HG03439 (cell line): ENCODE results near the gene ICAM5.
"Not testable (repeated sequence)": the region's sequence is repeated elsewhere in the genome, so short reads cannot be mapped to it uniquely, and the experiment has no call there.

Experiments
- ATAC-seq: cut with Tn5 transposase; IDR thresholded peaks from one replicate; pipeline ENCODE4 v1.9.1; 2021; ENCODE audit warnings: mild to moderate bottlenecking, moderate library complexity; ENCODE audit not compliant: unreplicated experiment

ICAM5 gene

DNA sequence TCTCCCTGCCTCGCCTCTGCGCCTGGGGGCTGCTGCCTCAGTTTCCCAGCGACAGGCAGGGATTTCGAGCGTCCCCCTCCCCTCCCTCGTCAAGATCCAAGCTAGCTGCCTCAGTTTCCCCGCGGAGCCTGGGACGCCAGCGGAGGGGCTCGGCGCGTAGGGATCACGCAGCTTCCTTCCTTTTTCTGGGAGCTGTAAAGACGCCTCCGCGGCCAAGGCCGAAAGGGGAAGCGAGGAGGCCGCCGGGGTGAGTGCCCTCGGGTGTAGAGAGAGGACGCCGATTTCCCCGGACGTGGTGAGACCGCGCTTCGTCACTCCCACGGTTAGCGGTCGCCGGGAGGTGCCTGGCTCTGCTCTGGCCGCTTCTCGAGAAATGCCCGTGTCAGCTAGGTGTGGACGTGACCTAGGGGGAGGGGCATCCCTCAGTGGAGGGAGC is 19.6 kb upstream of the ICAM5 start:
- ATAC-seq: peak; percentile 41

DNA sequence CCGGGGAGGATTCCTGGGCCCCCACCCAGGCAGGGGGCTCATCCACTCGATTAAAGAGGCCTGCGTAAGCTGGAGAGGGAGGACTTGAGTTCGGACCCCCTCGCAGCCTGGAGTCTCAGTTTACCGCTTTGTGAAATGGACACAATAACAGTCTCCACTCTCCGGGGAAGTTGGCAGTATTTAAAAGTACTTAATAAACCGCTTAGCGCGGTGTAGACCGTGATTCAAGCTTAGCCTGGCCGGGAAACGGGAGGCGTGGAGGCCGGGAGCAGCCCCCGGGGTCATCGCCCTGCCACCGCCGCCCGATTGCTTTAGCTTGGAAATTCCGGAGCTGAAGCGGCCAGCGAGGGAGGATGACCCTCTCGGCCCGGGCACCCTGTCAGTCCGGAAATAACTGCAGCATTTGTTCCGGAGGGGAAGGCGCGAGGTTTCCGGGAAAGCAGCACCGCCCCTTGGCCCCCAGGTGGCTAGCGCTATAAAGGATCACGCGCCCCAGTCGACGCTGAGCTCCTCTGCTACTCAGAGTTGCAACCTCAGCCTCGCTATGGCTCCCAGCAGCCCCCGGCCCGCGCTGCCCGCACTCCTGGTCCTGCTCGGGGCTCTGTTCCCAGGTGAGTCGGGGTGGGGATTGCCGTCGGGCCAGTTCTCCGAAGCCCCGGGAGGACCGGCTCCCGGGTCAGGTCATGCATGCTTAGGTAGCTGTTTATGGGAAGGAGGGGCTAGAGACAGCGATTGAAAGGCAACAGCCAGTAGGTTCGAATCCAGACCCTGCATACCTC is 18.9 kb upstream of the ICAM5 start, which contains the start of gene ICAM1:
Gene ICAM1 (plus strand): TSS at position 505 of the 779 bp plus-strand sequence. CDS start 40 bp downstream, at position 545.
- peak; percentile 49 for ATAC-seq

DNA sequence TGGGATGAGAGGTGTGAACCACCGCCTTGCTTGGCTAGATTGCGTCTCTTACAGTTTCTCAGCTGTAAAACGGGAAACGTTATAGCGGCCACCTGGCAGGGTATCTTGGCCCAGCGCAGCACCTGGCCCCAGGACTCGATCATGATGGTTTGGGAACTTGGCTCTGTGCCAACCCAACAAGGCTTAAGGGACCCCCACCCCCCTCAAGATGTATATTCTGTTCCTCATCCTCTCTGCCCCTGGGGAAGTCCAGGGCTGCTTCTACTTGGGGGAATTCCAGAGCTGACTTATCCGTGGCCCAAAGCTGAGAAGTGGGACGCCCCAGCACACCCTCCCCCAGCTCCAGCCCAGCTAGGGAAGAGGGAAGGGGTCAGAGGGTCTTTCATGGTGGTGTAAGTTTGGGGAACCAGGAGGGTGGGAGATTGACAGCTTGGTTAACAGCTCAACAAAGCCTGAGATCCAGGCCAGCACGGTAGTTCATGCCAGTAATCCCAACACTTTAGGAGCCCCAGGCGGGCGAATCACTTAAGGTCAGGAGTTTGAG is 18.1 kb upstream of the ICAM5 start:
- ATAC-seq: no peak

DNA sequence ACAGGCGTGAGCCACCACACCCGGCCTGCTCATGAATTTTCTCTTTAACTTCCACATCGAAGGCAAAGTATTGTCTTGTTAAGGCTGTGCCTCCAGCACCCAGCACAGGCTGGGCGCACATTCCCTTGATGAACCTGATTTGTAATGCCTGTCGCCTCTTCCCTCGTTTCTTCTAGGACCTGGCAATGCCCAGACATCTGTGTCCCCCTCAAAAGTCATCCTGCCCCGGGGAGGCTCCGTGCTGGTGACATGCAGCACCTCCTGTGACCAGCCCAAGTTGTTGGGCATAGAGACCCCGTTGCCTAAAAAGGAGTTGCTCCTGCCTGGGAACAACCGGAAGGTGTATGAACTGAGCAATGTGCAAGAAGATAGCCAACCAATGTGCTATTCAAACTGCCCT is 15.2 kb upstream of the ICAM5 start:
- no peak for ATAC-seq

DNA sequence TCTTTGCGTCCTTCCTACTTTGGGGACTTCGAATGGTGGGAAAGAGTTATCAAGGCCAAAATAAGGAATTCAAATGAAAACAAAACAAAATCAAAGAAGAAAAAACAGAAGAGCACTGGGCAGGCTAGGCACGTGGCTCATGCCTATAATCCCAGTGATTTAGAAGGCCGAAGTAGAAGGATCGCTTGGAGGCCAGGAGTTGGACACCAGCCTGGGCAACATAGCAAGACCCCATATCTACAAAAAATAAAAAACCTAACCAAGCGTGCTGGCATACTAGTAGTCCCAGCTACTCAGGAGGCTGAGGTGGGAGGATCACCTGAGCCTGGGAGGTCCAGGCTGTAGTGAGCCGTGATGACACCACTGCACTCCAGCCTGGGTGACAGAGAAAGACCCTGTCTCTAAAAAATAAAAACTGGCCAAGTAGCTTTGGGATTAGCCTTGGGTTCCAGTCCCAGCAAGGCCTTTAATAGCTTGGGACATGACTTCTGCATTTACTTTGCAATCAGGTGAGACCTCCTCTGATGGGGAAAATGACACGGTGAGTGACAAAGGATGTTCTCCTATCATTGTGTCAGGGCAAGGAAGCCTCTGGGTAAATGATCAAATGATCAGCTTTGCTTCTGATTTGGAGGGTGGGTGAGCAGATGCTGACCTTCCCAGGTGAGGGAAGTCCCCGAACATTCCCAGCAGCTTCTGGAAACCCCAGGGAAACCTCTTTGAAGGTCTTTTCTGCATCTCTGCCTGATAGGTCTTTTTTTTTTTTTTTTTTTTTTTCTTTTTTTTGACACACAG is 11.8 kb upstream of the ICAM5 start:
- ATAC-seq: no peak

DNA sequence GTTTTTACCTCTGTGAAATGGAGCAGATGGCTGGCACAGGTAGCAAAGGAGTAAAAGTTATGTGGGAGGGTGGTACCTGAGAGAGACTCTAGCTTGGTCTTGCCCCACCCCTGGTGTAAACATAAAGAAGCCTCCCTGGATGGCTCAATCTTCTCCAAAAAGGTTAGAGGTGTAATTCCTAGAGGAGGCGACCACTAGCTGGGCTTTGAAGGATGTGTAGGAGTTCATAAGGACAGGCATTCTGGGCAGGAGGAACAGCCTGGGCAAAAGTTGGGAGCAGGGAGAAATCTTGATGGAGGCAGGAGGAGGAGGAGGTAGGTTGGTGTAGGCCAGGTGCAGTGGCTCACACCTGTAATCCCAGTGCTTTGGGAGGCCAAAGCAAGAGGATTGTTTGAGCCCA is 10.8 kb upstream of the ICAM5 start:
- no peak for ATAC-seq

DNA sequence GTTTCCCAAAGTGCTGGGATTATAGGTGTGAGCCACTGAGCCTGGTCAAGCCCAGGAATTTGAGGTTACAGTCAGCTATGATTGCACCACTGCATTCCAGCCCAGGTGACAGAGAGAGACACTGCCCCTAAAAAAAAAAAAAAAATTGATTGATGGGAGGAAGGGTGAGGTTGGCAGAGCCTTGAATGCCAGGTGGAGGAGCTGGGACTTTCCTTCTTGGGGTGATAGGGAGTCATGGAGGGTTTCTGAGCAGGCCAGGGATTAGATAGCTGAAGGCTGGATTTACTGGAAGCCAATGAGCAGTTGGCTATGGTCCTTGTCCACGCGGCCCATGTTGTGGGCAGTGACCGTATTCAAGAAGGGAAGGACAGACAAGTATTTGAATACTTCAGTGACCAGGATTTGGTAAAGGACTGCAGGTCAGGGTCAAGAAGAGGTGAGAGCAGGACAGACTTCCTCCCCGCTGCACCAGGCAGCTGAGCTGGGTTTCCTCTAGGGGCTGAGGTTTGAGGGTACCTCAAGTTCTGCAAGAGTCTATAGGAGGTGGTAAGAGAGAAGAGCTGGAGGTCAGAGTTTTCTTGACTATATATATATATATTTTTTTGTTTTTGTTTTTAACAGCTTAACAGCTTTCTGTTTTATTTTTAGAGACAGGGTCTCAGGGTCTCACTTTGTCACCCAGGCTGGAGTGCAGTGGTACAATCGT is 9.9 kb upstream of the ICAM5 start:
- no peak for ATAC-seq

DNA sequence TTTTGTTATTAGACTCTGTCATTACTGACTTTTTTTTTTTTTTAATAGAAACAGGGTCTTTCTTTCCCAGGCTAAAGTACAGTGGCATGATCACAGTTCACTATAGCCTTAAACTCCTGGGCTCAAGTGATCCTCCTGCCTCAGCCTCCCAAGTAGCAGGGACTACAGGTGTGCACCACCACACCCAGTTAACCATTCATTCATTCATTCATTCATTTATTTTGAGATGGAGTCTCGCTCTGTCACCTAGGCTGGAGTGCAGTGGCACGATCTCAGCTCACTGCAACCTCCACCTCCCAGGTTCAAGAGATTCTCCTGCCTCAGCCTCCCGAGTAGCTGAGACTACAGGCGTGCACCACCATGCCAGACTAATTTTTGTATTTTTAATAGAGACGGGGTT is 7.7 kb upstream of the ICAM5 start:
- not testable (repeated sequence) for ATAC-seq

DNA sequence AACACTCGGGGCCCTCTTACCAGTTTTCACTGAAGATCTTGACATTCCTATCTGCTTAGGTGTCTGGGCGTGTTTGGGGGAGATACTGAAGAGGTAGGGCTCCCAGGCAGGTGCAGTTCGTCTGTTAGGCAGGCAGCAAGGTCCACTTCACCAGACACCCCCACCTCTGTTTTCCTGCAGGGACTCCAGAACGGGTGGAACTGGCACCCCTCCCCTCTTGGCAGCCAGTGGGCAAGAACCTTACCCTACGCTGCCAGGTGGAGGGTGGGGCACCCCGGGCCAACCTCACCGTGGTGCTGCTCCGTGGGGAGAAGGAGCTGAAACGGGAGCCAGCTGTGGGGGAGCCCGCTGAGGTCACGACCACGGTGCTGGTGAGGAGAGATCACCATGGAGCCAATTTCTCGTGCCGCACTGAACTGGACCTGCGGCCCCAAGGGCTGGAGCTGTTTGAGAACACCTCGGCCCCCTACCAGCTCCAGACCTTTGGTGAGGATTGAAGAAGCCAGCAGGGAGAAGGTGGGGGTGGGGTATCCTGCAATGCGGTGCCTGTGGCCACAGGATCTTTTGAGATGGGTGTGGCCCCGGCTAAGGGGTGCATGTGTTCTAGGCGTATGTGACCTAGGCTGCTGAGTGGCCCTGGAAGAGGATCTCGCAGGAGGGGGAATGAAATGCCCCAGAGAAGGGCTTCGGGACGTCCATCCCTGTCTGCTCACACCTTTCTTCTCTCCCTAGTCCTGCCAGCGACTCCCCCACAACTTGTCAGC is 6.3 kb upstream of the ICAM5 start:
- no peak for ATAC-seq

DNA sequence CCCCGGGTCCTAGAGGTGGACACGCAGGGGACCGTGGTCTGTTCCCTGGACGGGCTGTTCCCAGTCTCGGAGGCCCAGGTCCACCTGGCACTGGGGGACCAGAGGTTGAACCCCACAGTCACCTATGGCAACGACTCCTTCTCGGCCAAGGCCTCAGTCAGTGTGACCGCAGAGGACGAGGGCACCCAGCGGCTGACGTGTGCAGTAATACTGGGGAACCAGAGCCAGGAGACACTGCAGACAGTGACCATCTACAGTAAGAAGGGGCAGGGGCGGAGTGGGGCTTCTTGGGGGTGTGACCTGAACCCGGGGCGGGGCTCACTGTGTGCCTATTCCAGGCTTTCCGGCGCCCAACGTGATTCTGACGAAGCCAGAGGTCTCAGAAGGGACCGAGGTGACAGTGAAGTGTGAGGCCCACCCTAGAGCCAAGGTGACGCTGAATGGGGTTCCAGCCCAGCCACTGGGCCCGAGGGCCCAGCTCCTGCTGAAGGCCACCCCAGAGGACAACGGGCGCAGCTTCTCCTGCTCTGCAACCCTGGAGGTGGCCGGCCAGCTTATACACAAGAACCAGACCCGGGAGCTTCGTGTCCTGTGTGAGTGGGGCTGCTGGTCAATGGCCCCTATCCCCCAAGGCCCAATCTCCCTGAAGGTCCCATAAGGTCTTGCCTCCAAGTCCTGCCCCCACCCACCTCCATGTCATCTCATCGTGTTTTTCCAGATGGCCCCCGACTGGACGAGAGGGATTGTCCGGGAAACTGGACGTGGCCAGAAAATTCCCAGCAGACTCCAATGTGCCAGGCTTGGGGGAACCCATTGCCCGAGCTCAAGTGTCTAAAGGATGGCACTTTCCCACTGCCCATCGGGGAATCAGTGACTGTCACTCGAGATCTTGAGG is 5.4 kb upstream of the ICAM5 start:
- no peak for ATAC-seq

DNA sequence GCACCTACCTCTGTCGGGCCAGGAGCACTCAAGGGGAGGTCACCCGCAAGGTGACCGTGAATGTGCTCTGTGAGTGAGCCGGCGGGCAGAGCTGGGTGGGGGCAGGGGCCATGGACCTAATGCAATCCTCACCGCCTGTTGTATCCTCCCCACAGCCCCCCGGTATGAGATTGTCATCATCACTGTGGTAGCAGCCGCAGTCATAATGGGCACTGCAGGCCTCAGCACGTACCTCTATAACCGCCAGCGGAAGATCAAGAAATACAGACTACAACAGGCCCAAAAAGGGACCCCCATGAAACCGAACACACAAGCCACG is 4.8 kb upstream of the ICAM5 start:
- ATAC-seq: no peak

DNA sequence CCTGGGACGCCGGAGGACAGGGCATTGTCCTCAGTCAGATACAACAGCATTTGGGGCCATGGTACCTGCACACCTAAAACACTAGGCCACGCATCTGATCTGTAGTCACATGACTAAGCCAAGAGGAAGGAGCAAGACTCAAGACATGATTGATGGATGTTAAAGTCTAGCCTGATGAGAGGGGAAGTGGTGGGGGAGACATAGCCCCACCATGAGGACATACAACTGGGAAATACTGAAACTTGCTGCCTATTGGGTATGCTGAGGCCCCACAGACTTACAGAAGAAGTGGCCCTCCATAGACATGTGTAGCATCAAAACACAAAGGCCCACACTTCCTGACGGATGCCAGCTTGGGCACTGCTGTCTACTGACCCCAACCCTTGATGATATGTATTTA is 4.4 kb upstream of the ICAM5 start:
- ATAC-seq: no peak

DNA sequence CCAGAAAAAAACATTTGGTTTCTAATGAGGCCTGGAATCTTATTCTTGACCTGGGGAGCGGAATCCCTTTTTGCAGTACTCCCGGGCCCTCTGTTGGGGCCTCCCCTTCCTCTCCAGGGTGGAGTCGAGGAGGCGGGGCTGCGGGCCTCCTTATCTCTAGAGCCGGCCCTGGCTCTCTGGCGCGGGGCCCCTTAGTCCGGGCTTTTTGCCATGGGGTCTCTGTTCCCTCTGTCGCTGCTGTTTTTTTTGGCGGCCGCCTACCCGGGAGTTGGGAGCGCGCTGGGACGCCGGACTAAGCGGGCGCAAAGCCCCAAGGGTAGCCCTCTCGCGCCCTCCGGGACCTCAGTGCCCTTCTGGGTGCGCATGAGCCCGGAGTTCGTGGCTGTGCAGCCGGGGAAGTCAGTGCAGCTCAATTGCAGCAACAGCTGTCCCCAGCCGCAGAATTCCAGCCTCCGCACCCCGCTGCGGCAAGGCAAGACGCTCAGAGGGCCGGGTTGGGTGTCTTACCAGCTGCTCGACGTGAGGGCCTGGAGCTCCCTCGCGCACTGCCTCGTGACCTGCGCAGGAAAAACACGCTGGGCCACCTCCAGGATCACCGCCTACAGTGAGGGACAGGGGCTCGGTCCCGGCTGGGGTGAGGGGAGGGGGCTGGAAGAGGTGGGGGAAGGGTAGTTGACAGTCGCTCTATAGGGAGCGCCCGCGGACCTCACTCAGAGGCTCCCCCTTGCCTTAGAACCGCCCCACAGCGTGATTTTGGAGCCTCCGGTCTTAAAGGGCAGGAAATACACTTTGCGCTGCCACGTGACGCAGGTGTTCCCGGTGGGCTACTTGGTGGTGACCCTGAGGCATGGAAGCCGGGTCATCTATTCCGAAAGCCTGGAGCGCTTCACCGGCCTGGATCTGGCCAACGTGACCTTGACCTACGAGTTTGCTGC is 2.7 kb upstream of the ICAM5 start, which contains the start of gene ICAM4:
Gene ICAM4 (plus strand): TSS at position 153 of the 935 bp plus-strand sequence. CDS start 58 bp downstream, at position 211.
- ATAC-seq: no peak

DNA sequence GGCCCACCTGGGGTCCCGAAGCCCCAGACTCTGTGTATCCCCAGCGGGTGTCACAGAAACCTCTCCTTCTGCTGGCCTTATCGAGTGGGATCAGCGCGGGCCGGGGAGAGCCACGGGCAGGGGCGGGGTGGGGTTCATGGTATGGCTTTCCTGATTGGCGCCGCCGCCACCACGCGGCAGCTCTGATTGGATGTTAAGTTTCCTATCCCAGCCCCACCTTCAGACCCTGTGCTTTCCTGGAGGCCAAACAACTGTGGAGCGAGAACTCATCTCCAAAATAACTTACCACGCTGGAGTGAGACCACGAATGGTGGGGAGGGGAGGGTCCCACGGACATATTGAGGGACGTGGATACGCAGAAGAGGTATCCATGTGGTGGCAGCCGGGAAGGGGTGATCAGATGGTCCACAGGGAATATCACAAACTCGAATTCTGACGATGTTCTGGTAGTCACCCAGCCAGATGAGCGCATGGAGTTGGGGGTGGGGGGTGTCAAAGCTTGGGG is 1.0 kb upstream of the ICAM5 start:
- no peak for ATAC-seq

DNA sequence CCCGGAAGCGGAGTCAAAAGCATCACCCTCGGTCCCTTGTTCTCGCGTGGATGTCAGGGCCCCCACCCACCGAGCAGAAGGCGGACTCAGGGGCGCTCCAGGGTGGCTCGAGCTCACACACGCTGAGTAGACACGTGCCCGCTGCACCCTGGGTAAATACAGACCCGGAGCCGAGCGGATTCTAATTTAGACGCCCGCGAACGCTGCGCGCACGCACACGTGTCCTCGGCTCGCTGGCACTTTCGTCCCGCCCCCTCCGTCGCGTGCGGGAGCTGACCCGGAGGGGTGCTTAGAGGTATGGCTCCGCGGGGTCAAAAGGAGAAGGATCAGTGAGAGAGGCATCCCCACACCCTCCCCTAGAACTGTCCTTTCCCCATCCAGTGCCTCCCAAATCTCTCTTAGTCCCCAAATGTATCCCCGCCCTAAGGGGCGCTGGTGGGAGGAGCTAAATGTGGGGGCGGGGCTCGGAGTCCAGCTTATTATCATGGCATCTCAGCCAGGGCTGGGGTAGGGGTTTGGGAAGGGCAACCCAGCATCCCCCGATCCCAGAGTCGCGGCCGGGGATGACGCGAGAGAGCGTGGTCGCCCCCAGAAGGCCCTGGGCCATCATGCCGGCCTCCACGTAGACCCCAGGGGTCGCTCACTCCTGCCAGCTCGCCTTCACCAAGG is 451 bp upstream of the ICAM5 start:
- no peak for ATAC-seq

DNA sequence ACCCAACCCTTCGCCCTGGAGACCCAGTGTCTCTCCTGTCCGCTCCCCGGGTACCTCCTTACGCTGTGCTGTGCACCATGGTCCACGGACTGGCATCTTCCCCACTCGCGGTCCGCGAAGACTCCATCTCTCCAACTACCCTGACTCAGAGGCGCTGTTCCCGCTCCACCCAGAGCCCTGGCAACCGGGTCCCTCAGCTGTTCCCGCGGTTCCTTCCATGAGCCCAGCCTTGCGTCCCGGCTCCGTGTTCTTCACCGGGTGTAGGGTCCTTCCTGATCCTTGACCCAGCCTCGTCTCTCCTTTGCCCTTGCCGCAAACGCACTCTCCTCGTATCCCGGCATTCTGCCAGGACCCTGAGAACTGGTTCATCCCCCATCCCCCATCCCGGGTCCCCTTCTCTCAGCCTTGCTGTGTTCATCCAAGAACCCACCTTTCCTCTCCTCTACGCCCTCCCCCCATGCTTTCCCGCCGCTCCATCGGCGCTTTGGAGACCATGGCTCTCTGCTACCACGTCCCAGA is 664 bp downstream of the ICAM5 start:
- ATAC-seq: no peak

DNA sequence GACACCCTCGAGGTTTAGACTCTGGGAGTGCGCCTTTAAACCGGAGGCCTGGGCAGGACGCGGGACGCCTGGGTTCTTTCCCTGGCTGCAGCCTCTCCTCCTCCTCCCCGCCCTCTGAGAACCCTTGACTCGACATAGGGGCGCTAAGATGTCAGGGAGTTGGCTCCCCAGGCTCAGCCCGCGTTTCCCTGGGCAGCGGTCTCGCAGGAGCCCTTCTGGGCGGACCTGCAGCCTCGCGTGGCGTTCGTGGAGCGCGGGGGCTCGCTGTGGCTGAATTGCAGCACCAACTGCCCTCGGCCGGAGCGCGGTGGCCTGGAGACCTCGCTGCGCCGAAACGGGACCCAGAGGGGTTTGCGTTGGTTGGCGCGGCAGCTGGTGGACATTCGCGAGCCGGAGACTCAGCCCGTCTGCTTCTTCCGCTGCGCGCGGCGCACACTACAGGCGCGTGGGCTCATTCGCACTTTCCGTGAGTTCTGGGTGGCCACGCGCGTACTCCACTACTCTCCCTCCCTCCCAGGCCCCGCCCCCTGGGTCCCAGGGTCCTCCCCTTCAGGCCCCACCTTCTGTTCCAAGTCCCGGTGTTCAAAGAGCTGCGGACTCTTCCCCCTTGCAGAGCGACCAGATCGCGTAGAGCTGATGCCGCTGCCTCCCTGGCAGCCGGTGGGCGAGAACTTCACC is 1.3 kb downstream of the ICAM5 start:
- ATAC-seq: no peak
